Body of pancreas (tissue), 4 donors: Measurements from ENCODE around the gene CYP2D6.

ENCODE experiments used
- CTCF ChIP-seq, 7 experiments: fragments of 450-650 bp in 4 of 7; fragments of 200-600 bp in 3 of 7; sonication (generic) in 3 of 7; IDR thresholded peaks; one replicate each; pipeline ENCODE4 v1.5.1; 2016 to 2019; ENCODE audit warnings: antibody characterized with exemption in 7 of 7
- POLR2A ChIP-seq, 3 donors: fragments of 450-650 bp; IDR thresholded peaks; one replicate each; pipeline ENCODE4 v1.6.1; 2016; ENCODE audit warnings: antibody characterized with exemption in 3 of 3, mild to moderate bottlenecking in 2 of 3

- TF ChIP-seq CTCF (IDR thresholded peaks at IDR 0.05) (no peak), POLR2A (IDR thresholded peaks at IDR 0.05) (no peak)
Observed at GRCh38 chr22:42156598-42156997, 26.0 kb upstream of the CYP2D6 start.
